AG09309 (cell line): ENCODE measurements around the gene NKAPL.

Experiments
- DNase-seq: peaks from one replicate; pipeline ENCODE4 v3.0.0-alpha.2; 2010; ENCODE audit warnings: low read depth
- H3K4me3 ChIP-seq: 2 replicates; pipeline ENCODE4 v1.5.1; 2011; ENCODE audit warnings: mild to moderate bottlenecking, low read depth, low read length, moderate library complexity; ENCODE audit not compliant: control insufficient read depth
- TF ChIP-seq, protein P1 (sequence below): IDR thresholded peaks from 2 replicates; pipeline ENCODE4 v1.5.1; 2011; ENCODE audit warnings: mild to moderate bottlenecking, low read depth, low read length, inconsistent platforms; ENCODE audit not compliant: insufficient read depth, control insufficient read depth; ENCODE audit errors: missing control alignments

Gene NKAPL

DNA sequence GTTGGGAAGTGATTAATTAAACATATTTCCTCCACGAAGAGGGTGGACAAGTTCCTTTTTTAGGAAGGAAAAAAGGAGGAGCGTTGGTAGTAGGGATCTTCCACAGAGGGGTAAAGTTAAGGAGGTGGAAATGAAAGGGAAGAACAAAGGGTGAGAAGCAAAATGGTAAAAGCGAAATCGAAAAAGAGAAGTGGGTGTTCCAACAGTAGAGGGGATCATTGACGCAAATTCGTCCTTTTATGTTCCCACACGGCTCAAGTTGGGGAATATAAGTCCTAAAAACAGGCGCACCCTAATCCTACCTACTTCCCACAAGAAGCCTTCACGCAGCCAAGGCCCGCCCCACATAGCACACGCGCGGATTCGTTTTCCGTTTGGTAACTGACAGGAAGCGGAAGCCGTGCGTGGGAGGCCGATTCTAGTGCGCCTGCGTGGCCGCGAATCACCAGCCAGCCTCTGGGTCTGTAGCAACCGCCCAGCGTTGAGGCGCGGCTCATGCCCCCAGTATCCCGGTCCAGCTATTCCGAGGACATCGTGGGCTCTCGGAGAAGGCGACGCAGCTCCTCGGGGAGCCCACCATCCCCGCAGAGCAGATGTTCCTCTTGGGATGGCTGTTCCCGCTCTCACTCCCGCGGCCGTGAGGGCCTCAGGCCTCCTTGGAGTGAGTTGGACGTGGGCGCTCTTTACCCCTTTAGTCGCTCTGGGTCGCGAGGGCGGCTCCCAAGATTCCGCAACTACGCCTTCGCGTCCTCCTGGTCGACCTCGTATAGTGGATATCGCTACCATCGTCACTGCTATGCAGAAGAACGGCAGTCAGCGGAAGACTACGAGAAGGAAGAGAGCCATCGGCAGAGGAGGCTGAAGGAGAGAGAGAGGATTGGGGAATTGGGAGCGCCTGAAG is at the start of gene NKAPL:
Gene NKAPL (plus strand): TSS at position 421 of the 901 bp plus-strand sequence. CDS start 75 bp downstream, at position 496.
- TF ChIP-seq, protein P1, sequence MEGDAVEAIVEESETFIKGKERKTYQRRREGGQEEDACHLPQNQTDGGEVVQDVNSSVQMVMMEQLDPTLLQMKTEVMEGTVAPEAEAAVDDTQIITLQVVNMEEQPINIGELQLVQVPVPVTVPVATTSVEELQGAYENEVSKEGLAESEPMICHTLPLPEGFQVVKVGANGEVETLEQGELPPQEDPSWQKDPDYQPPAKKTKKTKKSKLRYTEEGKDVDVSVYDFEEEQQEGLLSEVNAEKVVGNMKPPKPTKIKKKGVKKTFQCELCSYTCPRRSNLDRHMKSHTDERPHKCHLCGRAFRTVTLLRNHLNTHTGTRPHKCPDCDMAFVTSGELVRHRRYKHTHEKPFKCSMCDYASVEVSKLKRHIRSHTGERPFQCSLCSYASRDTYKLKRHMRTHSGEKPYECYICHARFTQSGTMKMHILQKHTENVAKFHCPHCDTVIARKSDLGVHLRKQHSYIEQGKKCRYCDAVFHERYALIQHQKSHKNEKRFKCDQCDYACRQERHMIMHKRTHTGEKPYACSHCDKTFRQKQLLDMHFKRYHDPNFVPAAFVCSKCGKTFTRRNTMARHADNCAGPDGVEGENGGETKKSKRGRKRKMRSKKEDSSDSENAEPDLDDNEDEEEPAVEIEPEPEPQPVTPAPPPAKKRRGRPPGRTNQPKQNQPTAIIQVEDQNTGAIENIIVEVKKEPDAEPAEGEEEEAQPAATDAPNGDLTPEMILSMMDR = no peak
- H3K4me3 ChIP-seq = peak within 1 kb of the TSS; percentile 24
- no peak for DNase-seq

DNA sequence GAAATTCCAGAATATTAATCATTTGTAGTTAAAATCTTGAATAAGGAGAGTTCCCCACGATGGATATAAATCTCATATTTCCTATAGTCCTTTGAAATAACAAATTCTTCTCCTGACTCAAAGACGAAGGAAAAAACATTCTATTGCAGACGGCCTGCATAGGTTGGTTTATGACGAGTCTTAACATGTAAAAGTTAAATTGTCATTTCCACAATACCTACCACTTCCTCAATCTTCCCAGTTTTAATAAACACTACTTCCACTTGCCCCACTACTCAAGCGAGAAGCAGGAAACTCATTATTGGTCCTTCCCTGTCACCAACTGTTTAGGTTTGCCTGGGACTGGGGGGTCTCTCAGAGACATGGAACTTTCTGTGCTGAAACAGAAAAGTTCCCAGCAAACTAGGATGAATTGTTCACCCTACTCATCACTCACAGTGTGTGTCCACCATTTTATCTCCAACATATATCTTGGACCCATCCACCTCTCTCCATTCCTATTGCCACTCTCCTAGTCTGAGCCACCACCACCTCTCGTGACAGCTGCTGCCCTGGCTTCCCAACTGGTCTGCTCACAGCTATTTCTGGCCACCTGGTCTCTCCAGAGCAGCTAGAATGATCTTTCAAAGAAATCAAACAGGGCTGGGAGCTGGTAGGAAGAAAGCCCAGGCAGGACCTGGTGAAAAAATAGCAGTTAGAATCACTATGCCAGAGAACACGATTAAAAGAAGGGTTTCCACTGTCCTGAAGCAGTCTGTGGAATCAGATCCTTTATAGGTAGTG is 49.2 kb upstream of the NKAPL start:
- TF ChIP-seq, protein P1 = no peak
- H3K4me3 ChIP-seq = no peak overlapping the region
- DNase-seq = no peak

DNA sequence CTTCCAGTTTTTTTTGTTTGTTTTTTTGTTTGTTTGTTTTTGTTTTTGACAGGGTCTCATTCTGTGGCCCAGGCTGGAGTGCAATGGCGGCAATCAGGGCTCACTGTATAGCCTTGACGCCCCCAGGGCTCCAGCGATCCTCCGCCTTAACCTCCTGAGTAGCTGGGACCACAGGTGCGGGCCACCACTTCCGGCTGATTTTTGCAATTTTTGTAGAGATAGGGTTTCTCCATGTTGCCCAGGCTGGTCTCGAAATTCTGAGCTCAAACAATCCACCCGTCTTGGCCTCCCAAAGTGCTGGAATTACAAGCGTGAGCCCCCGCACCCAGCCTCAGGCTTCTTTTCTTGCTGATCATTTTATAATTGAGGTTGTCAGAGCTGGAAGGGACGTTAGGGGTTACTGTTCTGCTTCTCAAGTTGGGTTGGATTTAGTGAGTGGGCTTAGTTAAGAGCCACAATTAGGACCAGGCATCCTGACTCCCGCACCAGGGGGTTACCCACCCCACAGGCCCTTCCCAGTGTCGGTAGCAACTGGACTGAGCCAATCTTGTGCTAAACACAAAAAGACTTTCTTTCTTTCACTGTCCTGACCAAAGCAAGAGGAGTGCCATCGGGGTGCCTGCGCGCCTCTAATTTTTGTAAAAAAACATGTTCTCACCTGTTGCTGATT is 47.1 kb upstream of the NKAPL start:
- H3K4me3 ChIP-seq = peak overlapping the region; percentile 51; the same call in 1 of the 2 replicates
- TF ChIP-seq, protein P1 = no peak
- no peak for DNase-seq

DNA sequence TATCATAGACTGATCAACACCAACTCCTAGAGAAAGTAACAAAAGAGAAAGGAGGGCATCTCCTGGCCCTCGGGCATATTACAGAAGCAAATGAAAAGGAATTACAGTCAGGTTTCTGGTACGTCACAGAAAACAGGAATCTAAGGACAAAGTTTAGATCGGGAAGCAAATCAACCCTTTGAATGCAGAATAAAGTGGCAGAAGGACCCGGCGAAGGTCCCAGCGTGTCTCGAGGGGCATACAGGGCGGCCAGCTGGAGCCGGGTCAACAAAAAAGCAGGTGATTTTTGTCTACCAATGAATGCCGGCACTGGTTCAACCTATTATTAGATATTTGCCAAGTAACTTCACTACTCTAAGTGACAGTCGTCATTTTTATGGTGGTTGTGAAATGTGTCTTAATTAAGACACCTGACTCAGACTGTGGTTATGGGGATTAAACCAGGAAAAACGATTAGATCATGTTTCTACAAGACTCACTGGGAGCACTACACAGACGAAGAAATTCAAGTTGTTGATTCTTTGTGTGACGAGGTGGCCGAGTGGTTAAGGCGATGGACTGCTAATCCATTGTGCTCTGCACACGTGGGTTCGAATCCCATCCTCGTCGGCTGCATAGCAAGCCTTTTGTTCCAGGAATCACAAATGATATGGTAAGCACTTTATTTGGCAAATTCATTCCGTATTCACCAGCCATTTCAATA is 46.4 kb upstream of the NKAPL start:
- TF ChIP-seq, protein P1 = no peak
- H3K4me3 ChIP-seq = peak overlapping the region; percentile 51
- DNase-seq = peak; percentile 67

DNA sequence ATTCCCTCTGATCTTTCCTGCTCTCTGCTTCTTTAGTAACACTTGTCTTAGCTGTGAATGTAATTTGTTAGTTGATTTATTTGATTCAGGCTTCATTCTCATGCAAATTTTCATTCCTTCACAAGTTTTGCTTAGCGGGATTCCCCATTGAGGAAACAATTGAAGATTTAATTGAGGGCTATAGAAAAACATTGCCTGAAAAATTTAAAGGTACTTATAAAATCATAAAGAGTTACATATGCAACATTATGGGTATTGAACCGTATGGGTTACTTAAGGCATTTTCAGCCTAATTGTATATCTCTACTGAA is 45.9 kb upstream of the NKAPL start:
- DNase-seq = no peak
- no peak overlapping the region for H3K4me3 ChIP-seq
- TF ChIP-seq, protein P1 = no peak

DNA sequence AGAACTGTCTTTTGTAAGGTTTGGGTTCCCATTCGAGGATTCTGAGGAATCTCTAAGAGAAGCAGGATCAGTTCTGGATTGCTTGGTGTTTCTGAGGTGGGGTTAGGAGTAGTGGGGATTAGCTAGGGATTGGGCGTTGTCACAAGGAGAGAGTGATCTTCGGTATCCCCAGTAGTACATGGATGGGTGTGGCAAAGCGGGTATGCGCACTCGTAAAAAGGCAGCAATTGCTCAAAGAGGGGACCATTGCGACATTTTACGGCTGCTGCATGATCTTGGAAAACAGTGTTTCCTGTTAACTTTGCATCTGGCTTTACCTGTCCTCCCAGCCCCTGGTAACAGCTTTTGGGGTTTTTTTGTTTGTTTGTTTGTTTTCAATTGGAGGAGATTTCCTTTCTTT is 43.7 kb upstream of the NKAPL start:
- H3K4me3 ChIP-seq = no peak overlapping the region
- DNase-seq = no peak
- TF ChIP-seq, protein P1 = no peak
